Heart left ventricle (tissue), 16 donors: ENCODE data around the gene KRAS. TPM values are rescaled to one million over a fixed set of nuclear protein-coding genes. Genes with fewer than 3 reads are reported as not detected.

Experiments used
- ATAC-seq, 4 donors: fragments of 200-7000 bp; cut with Tn5 transposase; one replicate each; pipeline ENCODE4 v1.9.1; 2020 to 2022; ENCODE audit warnings: moderate library complexity in 4 of 4, mild to moderate bottlenecking in 3 of 4, moderate number of reproducible peaks in 1 of 4
- DNase-seq, 5 donors: peaks; one replicate each; pipeline ENCODE4 v3.0.0-alpha.2; 2020
- H3K27ac ChIP-seq, 12 donors: fragments of 200-600 bp; sonication (generic) in 4 of 12; one replicate each; pipeline versions ENCODE4 v1.5.0 to v1.8.0; 2016 to 2022; ENCODE audit warnings: mild to moderate bottlenecking in 2 of 12
- H3K27me3 ChIP-seq, 9 donors: fragments of 200-600 bp; sonication (generic) in 2 of 9; one replicate each; pipeline versions ENCODE4 v1.5.1 to v1.8.0; 2016 to 2022; ENCODE audit warnings: mild to moderate bottlenecking in 3 of 9
- H3K36me3 ChIP-seq, 9 donors: fragments of 200-600 bp; sonication (generic) in 2 of 9; one replicate each; pipeline versions ENCODE4 v1.5.0 to v1.8.0; 2018 to 2022; ENCODE audit warnings: mild to moderate bottlenecking in 2 of 9
- H3K4me1 ChIP-seq, 12 donors: fragments of 200-600 bp; sonication (generic) in 4 of 12; one replicate each; pipeline versions ENCODE4 v1.5.0 to v1.8.0; 2016 to 2022; ENCODE audit warnings: mild to moderate bottlenecking in 3 of 12
- H3K4me3 ChIP-seq, 12 donors: fragments of 200-600 bp; sonication (generic) in 4 of 12; one replicate each; pipeline versions ENCODE4 v1.5.0 to v1.8.0; 2017 to 2022; ENCODE audit warnings: mild to moderate bottlenecking in 9 of 12, moderate library complexity in 4 of 12
- H3K9me3 ChIP-seq, 12 donors: fragments of 200-600 bp; sonication (generic) in 4 of 12; one replicate each; pipeline versions ENCODE4 v1.5.0 to v1.8.0; 2016 to 2022; ENCODE audit warnings: mild to moderate bottlenecking in 1 of 12
- POLR2A ChIP-seq, 2 donors: fragments of 450-650 bp; IDR thresholded peaks; one replicate each; pipeline ENCODE4 v1.6.1; 2017; ENCODE audit warnings: antibody characterized with exemption in 2 of 2, mild to moderate bottlenecking in 2 of 2, moderate library complexity in 2 of 2
- WGBS, 4 donors: extraction: QIAGEN DNeasy Blood & Tissue Kit in 2 of 4; methylation state at CpG; one replicate each; pipeline versions ENCODE4 v1.1.5 to v1.1.7; 2013 to 2018; 5-methylcytosine and 5-hydroxymethylcytosine counted together
- intact Hi-C, 10 donors: fragments of 100-400 bp; cut with DNase I; formaldehyde crosslinking; loops; one replicate each; pipeline versions ENCODE4 v1.11.1 to v1.14.2; 2022
- polyA plus RNA-seq, 2 donors: library from polyadenylated mRNA; stranded (reverse); fragments of 200-250 nt; gene quantifications; one replicate each; pipeline ENCODE4 v1.2.3, GENCODE V29; 2013
- total RNA-seq, 9 donors: library from RNA; depleted of rRNA in 2 of 9; stranded (reverse); fragments of >200 nt in 2 of 9; fragmentation: NEBNext Ultra II Directional in 3 of 9; extraction: Animal tissue kit (Norgen Biotek cat#: 25700) in 3 of 9; gene quantifications; one replicate each; pipeline versions ENCODE4 v1.1.0 to v1.2.4, GENCODE V29; 2016 to 2023
- TF ChIP-seq, protein P1 (sequence below), 12 donors: fragments of 200-600 bp; sonication (generic) in 4 of 12; IDR thresholded peaks; one replicate each; pipeline versions ENCODE4 v1.5.0 to v1.8.0; 2018 to 2022; ENCODE audit warnings: antibody characterized with exemption in 12 of 12, mild to moderate bottlenecking in 5 of 12
- donor health status: ischemic (EF 13 %, LVEDD 7.1; RV severe dilation, severe dysfunction).
- donor health status: healthy with polysubstance abuse.
- donor health status: DM: no; HTN: yes; CAD: no.
- donor health status: DM: no; HTN: no; CAD: no.
- donor health status: ischemic (EF 25% LVEDD 6.9; RV normal size, moderate dysfunction).
- donor health status: ischemic (EF 25% LVEDD 5.7; RV mildly dilated, moderate dysfunction).
- donor health status: healthy.
- donor health status: DM: yes; HTN: yes; CAD: no.
- donor health status: ischemic (EF 35%, LVEDD 5.7; RV mildly dilated, moderate dysfunction).
- donor health status: nonischemic (EF 11% LVEDD 7.7; RV severe dilation, severe dysfunction).
- donor health status: DM: yes; HTN: yes; CAD: no.
- donor health status: PGD.
- donor health status: ischemic (EF 29% LVEDD 5.4; RV normal size, mild dysfunction).
- donor health status: nonischemic (EF 23%, LVEDD 6.1; RV moderate dilation, normal function).

Gene KRAS
- total and polyA plus RNA-seq, 11 donors: 3.1 to 16.1 (median 11.9) TPM

DNA sequence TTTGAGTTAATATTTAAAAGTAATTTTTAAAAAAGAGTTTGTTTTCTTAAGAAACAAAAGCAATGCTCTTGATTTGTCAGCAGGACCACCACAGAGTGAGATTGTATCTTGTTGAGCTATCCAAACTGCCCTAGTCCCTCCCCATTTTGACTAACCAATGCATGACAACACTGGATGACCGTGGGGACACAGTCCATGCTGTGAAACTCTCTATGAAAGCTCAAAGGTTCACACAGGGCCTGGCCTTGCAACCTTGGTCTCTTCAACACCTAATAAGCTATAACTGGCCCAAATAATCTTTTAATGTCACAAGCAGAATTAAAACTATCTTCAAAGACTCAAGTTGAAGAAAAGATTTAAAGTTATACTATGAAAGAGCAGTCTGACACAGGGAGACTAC, 42.2 kb downstream of the KRAS start:
- H3K36me3 ChIP-seq: peaks cover 0 to 83% (median 55%) of the 10 kb centered on the region in 9 donors
- H3K9me3 ChIP-seq: no peaks in the 10 kb centered on the region
- 76 to 87% (median 81%) methylated on average over 1 of the region's 1 CpG for WGBS, 4 donors
- ATAC-seq: no peak
- H3K27ac ChIP-seq: no peak overlapping the region
- no peak overlapping the region for H3K4me3 ChIP-seq
- H3K27me3 ChIP-seq: no peaks in the 10 kb centered on the region
- no peak for DNase-seq
- H3K4me1 ChIP-seq: no peaks in the 10 kb centered on the region
- no peak for TF ChIP-seq POLR2A (IDR thresholded peaks at IDR 0.05)
- TF ChIP-seq, protein P1, sequence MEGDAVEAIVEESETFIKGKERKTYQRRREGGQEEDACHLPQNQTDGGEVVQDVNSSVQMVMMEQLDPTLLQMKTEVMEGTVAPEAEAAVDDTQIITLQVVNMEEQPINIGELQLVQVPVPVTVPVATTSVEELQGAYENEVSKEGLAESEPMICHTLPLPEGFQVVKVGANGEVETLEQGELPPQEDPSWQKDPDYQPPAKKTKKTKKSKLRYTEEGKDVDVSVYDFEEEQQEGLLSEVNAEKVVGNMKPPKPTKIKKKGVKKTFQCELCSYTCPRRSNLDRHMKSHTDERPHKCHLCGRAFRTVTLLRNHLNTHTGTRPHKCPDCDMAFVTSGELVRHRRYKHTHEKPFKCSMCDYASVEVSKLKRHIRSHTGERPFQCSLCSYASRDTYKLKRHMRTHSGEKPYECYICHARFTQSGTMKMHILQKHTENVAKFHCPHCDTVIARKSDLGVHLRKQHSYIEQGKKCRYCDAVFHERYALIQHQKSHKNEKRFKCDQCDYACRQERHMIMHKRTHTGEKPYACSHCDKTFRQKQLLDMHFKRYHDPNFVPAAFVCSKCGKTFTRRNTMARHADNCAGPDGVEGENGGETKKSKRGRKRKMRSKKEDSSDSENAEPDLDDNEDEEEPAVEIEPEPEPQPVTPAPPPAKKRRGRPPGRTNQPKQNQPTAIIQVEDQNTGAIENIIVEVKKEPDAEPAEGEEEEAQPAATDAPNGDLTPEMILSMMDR (IDR thresholded peaks at IDR 0.05): no peak
- intact Hi-C loops: loop anchor here in 1 of 10 donors (5.0 kb wide), 1 partner anchor 34 kb away; no protein-coding TSS in a partner anchor

DNA sequence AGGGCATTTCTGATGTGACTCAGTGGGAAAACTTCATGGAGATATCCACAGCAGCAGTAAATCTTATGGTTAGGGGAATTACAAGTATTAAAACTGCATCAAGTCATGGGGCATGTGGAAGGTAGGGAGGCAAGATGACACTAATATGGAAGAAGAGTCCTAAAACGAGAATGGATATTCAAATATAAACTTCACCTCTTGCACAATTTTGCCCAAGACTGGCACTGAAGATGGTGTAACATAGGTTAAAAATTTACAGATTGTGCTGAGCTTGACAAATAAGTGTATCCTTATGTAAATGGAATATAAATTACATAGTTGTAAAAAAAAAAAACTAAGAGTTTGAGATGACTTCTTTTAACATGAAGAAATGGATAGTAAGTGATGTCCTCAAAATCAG, 42.9 kb downstream of the KRAS start:
- no peak for ATAC-seq
- no peaks in the 10 kb centered on the region for H3K27me3 ChIP-seq
- peaks cover 0 to 4% (median 0%) of the 10 kb centered on the region in 12 donors for H3K4me1 ChIP-seq
- no peak overlapping the region for H3K27ac ChIP-seq
- H3K9me3 ChIP-seq: no peaks in the 10 kb centered on the region
- DNase-seq: no peak
- intact Hi-C loops: loop anchor here in 1 of 10 donors (5.0 kb wide), 1 partner anchor 34 kb away; no protein-coding TSS in a partner anchor
- H3K36me3 ChIP-seq: peaks cover 0 to 84% (median 55%) of the 10 kb centered on the region in 9 donors
- 79 to 92% (median 84%) methylated on average over 1 of the region's 1 CpG for WGBS, 4 donors
- no peak overlapping the region for H3K4me3 ChIP-seq
- TF ChIP-seq, protein P1 (IDR thresholded peaks at IDR 0.05): no peak
- TF ChIP-seq POLR2A (IDR thresholded peaks at IDR 0.05): no peak

DNA sequence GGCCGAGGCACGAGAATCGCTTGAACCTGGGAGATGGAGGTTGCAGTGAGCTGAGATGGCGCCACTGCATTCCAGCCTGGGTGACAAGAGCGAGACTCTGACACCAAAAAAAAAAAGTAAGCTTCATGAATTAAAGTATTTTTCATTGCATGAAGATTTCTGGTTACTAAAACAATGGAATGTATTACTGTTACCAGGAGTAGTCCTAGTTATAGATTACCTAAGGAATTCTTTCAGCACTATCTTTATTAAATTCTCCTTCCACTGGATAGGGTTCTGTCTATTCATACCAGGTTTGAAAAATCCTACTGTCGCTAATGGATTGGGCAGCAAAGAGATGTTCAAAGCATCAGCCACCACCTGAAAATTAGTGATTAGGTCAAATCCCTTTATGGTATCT, 43.3 kb downstream of the KRAS start:
- no peak overlapping the region for H3K27ac ChIP-seq
- 95 to 98% (median 97%) methylated on average over 6 of the region's 6 CpGs for WGBS, 4 donors
- DNase-seq (no peak), ATAC-seq (no peak)
- intact Hi-C loops: loop anchor here in 1 of 10 donors (5.0 kb wide), 1 partner anchor 35 kb away; no protein-coding TSS in a partner anchor
- H3K27me3 ChIP-seq: no peaks in the 10 kb centered on the region
- TF ChIP-seq, protein P1 (IDR thresholded peaks at IDR 0.05): no peak
- no peak for TF ChIP-seq POLR2A (IDR thresholded peaks at IDR 0.05)
- no peak overlapping the region for H3K4me3 ChIP-seq
- peaks cover 0 to 85% (median 55%) of the 10 kb centered on the region in 9 donors for H3K36me3 ChIP-seq
- H3K9me3 ChIP-seq: no peaks in the 10 kb centered on the region
- H3K4me1 ChIP-seq: peaks cover 0 to 4% (median 0%) of the 10 kb centered on the region in 12 donors

DNA sequence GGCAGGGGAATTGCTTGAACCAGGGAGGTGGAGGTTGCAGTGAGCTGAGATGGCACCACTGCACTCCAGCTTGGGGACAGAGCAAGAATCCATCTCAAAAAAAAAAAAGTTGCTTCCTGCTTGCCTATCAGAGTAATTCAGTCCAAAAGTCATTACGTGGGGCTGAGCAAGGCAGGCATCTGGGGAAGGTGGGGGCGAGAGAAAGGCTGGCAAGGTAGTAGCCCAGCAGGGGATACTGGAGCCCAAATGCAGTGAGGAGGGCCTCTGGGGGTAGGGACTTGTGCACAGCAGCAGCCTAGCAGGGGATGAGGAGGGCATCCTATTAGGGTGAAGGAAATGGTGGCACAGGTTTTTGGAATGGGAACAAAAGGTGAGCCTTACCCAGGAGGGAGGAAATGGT, 48.6 kb downstream of the KRAS start:
- intact Hi-C loops: no loop called here
- no peak for DNase-seq
- H3K36me3 ChIP-seq: peaks cover 0 to 49% (median 27%) of the 10 kb centered on the region in 9 donors
- peaks cover 0 to 12% (median 4%) of the 10 kb centered on the region in 12 donors for H3K4me1 ChIP-seq
- peak in 2 of 4 donors; percentile 18 to 33 for ATAC-seq
- no peak for TF ChIP-seq POLR2A (IDR thresholded peaks at IDR 0.05)
- TF ChIP-seq, protein P1 (IDR thresholded peaks at IDR 0.05): no peak
- H3K9me3 ChIP-seq: no peaks in the 10 kb centered on the region
- 82 to 85% (median 84%) methylated on average over 2 of the region's 2 CpGs for WGBS, 4 donors
- no peak overlapping the region for H3K4me3 ChIP-seq
- no peak overlapping the region for H3K27ac ChIP-seq
- no peaks in the 10 kb centered on the region for H3K27me3 ChIP-seq
